K562 (cell line): ENCODE data around the gene SCYL1. TPM values are rescaled to one million over a fixed set of nuclear protein-coding genes. Genes with fewer than 3 reads are reported as not detected.

ENCODE experiments used
- EHMT2 ChIP-seq: fragments of 450-650 bp; IDR thresholded peaks from 2 replicates; pipeline ENCODE4 v1.6.1; 2018; ENCODE audit warnings: antibody characterized with exemption
- EP300 ChIP-seq: IDR thresholded peaks from 2 replicates; pipeline ENCODE4 v1.6.1; 2012; ENCODE audit warnings: low read length, improper control_type of control experiment
- EZH2 ChIP-seq: IDR thresholded peaks from 2 replicates; pipeline ENCODE4 v1.6.1; 2012; ENCODE audit warnings: low read depth, mild to moderate bottlenecking, inconsistent platforms, low read length, borderline replicate concordance
- FIP1L1 ChIP-seq: fragments of 200-400 bp; formaldehyde crosslinking; IDR thresholded peaks from 2 replicates; pipeline ENCODE4 v1.6.1; 2018; ENCODE audit warnings: mild to moderate bottlenecking, low read depth, low read length; ENCODE audit not compliant: poor library complexity, severe bottlenecking
- FOXP4 ChIP-seq: sonication (generic); formaldehyde crosslinking; IDR thresholded peaks from 2 replicates; pipeline ENCODE4 v1.8.0; 2022; ENCODE audit warnings: mild to moderate bottlenecking, missing genetic modification reagents, borderline replicate concordance
- HOMEZ ChIP-seq: fragments of 250-450 bp; sonication (Bioruptor Pico); IDR thresholded peaks from 2 replicates; pipeline ENCODE4 v1.4.0; 2020; ENCODE audit warnings: mild to moderate bottlenecking, moderate library complexity
- ILF3 ChIP-seq: fragments of 450-650 bp; IDR thresholded peaks from 2 replicates; pipeline ENCODE4 v1.6.1; 2018; ENCODE audit warnings: antibody characterized with exemption, mild to moderate bottlenecking, moderate library complexity, borderline replicate concordance
- KAT2B ChIP-seq: IDR thresholded peaks from one replicate; pipeline ENCODE4 v1.6.1; 2012; ENCODE audit warnings: low read depth, mild to moderate bottlenecking, control low read depth, inconsistent platforms, low read length, moderate library complexity
- POLR2G ChIP-seq: fragments of 200-400 bp; formaldehyde crosslinking; IDR thresholded peaks from 2 replicates; pipeline ENCODE4 v1.6.1; 2017; ENCODE audit warnings: low read depth, mild to moderate bottlenecking, antibody characterized with exemption, low read length, moderate library complexity
- SP2 ChIP-seq: IDR thresholded peaks from 2 replicates; pipeline ENCODE4 v1.6.1; 2011; ENCODE audit warnings: mild to moderate bottlenecking, low read depth, low read length, moderate library complexity; ENCODE audit not compliant: poor library complexity, severe bottlenecking; ENCODE audit errors: extremely low read depth
- SREBF1 ChIP-seq: fragments of 150-350 bp; IDR thresholded peaks from 2 replicates; pipeline ENCODE4 v1.6.1; 2014; ENCODE audit warnings: antibody characterized with exemption, low read depth, low read length, borderline replicate concordance
- TAF7 ChIP-seq: fragments of 450-650 bp; IDR thresholded peaks from 2 replicates; pipeline ENCODE4 v1.6.1; 2016; ENCODE audit warnings: missing genetic modification characterization, missing compliant biosample characterization
- TBP ChIP-seq: optimal IDR thresholded peaks from 2 replicates; pipeline ENCODE3; 2011; ENCODE audit warnings: low read depth, low read length, improper control_type of control experiment
- TCFL5 ChIP-seq: fragments of 250-450 bp; sonication (Bioruptor Pico); conservative IDR thresholded peaks from 2 replicates; pipeline ENCODE4 v1.6.1; 2021; ENCODE audit warnings: mild to moderate bottlenecking, moderate library complexity, matching md5 sums
- ZFP1 ChIP-seq: fragments of 450-650 bp; formaldehyde crosslinking; IDR thresholded peaks from 2 replicates; pipeline ENCODE4 v1.4.0; 2020; ENCODE audit warnings: mild to moderate bottlenecking, mixed read lengths
- ZNF146 ChIP-seq: IDR thresholded peaks from one replicate; pipeline ENCODE4 v1.6.1; 2018; ENCODE audit warnings: missing compliant biosample characterization; ENCODE audit not compliant: unreplicated experiment
- ZNF436 ChIP-seq: fragments of 250-450, 450-650 bp; sonication (Bioruptor Pico); formaldehyde crosslinking; IDR thresholded peaks from 2 replicates; pipeline ENCODE4 v1.7.0; 2020; ENCODE audit warnings: mild to moderate bottlenecking
- polyA plus RNA-seq, 8 experiments: library from polyadenylated mRNA; depleted of rRNA in 4 of 8; stranded (reverse) in 5 of 8; unstranded in 3 of 8; fragments of >200 nt; fragmentation: Nextera tagmentation in 2 of 8; fragmentation: Illumina TruSeq in 1 of 8; extraction: Ambion mirVana in 2 of 8; extraction: Trizol in 1 of 8; gene quantifications; 2 replicates each; pipeline versions ENCODE4 v1.2.1 to v1.2.3, GENCODE V29; 2011 to 2014; ENCODE audit warnings: inconsistent platforms in 1 of 8, missing spikeins in 1 of 8
- total RNA-seq, 7 experiments: library from RNA; depleted of rRNA in 6 of 7; stranded (reverse); fragments of >200 nt in 6 of 7; fragmentation: Illumina TruSeq in 2 of 7; extraction: Trizol in 2 of 7; gene quantifications; 2 replicates each; pipeline versions ENCODE4 v1.2.1 to v1.2.3, GENCODE V29; 2011 to 2021; ENCODE audit warnings: low replicate concordance in 1 of 7
- TF ChIP-seq, protein P1 (sequence below), 2 experiments: fragments of 250-450 bp in 1 of 2; fragments of 450-650 bp in 1 of 2; sonication (Bioruptor Pico) in 1 of 2; IDR thresholded peaks; 2 replicates each; pipeline versions ENCODE4 v1.6.1 to v1.8.0; 2016 to 2021; ENCODE audit warnings: mild to moderate bottlenecking in 2 of 2, moderate library complexity in 2 of 2, missing compliant biosample characterization in 1 of 2, missing genetic modification characterization in 1 of 2
- TF ChIP-seq, protein P2 (sequence below), 2 experiments: fragments of 150-350 bp in 1 of 2; IDR thresholded peaks; 2 replicates each; pipeline ENCODE4 v1.6.1; 2012 to 2016; ENCODE audit warnings: low read depth in 2 of 2, low read length in 2 of 2, mild to moderate bottlenecking in 1 of 2, moderate library complexity in 1 of 2

SCYL1 gene
- total and polyA plus RNA-seq, 9 of the 15 experiments (the other 6 are each of a cell fraction or from before 2014, with no cell fraction given): 1.9 to 145 (median 57.6) TPM

DNA sequence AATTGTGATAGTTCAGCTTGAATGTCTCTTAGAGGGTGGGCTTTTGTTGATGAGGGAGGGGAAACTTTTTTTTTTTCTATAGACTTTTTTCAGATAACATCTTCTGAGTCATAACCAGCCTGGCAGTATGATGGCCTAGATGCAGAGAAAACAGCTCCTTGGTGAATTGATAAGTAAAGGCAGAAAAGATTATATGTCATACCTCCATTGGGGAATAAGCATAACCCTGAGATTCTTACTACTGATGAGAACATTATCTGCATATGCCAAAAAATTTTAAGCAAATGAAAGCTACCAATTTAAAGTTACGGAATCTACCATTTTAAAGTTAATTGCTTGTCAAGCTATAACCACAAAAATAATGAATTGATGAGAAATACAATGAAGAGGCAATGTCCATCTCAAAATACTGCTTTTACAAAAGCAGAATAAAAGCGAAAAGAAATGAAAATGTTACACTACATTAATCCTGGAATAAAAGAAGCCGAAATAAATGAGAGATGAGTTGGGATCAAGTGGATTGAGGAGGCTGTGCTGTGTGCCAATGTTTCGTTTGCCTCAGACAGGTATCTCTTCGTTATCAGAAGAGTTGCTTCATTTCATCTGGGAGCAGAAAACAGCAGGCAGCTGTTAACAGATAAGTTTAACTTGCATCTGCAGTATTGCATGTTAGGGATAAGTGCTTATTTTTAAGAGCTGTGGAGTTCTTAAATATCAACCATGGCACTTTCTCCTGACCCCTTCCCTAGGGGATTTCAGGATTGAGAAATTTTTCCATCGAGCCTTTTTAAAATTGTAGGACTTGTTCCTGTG, 22.1 kb upstream of the SCYL1 start (continued):
- TF ChIP-seq EP300 (no peak), TAF7 (tag) (no peak), SREBF1 (no peak), FOXP4 (CRISPR knock-in tag) (peak; percentile 92), POLR2G (peak; percentile 45; the same call in 1 of the 2 replicates), EHMT2 (no peak), ZNF436 (CRISPR knock-in tag) (peak; percentile 89), TCFL5 (CRISPR knock-in tag) (0 out of 2 replicates have a peak, but pooled peaks have one; percentile 19), ZFP1 (0 out of 2 replicates have a peak, but pooled peaks have one; percentile 25), EZH2 (no peak), TBP (no peak), ILF3 (peak; percentile 87), KAT2B (no peak), FIP1L1 (peak; percentile 67), HOMEZ (CRISPR knock-in tag) (no peak), SP2 (no peak), ZNF146 (CRISPR knock-in tag) (no peak)
- TF ChIP-seq, protein P1, sequence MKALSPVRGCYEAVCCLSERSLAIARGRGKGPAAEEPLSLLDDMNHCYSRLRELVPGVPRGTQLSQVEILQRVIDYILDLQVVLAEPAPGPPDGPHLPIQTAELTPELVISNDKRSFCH (CRISPR knock-in tag; IDR thresholded peaks at IDR 0.05): no peak
- TF ChIP-seq, protein P1 (tag; IDR thresholded peaks at IDR 0.05): no peak
- TF ChIP-seq, protein P2, sequence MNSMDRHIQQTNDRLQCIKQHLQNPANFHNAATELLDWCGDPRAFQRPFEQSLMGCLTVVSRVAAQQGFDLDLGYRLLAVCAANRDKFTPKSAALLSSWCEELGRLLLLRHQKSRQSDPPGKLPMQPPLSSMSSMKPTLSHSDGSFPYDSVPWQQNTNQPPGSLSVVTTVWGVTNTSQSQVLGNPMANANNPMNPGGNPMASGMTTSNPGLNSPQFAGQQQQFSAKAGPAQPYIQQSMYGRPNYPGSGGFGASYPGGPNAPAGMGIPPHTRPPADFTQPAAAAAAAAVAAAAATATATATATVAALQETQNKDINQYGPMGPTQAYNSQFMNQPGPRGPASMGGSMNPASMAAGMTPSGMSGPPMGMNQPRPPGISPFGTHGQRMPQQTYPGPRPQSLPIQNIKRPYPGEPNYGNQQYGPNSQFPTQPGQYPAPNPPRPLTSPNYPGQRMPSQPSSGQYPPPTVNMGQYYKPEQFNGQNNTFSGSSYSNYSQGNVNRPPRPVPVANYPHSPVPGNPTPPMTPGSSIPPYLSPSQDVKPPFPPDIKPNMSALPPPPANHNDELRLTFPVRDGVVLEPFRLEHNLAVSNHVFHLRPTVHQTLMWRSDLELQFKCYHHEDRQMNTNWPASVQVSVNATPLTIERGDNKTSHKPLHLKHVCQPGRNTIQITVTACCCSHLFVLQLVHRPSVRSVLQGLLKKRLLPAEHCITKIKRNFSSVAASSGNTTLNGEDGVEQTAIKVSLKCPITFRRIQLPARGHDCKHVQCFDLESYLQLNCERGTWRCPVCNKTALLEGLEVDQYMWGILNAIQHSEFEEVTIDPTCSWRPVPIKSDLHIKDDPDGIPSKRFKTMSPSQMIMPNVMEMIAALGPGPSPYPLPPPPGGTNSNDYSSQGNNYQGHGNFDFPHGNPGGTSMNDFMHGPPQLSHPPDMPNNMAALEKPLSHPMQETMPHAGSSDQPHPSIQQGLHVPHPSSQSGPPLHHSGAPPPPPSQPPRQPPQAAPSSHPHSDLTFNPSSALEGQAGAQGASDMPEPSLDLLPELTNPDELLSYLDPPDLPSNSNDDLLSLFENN (IDR thresholded peaks at IDR 0.05; ENCODE audit: low read depth in 2 of 2, low read length in 2 of 2): peak in 1 of 2 experiments; percentile 66; a peak in 1 of 4 replicates
